SU-DHL-6 (cell line): Measurements from ENCODE around the gene GPR4.

ENCODE experiments used
- CTCF ChIP-seq: fragments of 200-600 bp; sonication (generic); IDR thresholded peaks from one replicate; pipeline ENCODE4 v1.5.1; 2017; ENCODE audit warnings: antibody characterized with exemption, mild to moderate bottlenecking, low read length, moderate library complexity; ENCODE audit not compliant: insufficient read depth, poor library complexity, severe bottlenecking
- EZH2phosphoT487 ChIP-seq: fragments of 200-600 bp; sonication (generic), shearing (Covaris generic); conservative IDR thresholded peaks from 2 replicates; pipeline ENCODE4 v1.6.1; 2018; ENCODE audit warnings: mild to moderate bottlenecking, antibody characterized with exemption, low read length, moderate library complexity, mixed read lengths

- TF ChIP-seq CTCF: no peak
- no peak for TF ChIP-seq EZH2phosphoT487
These were observed 34.9 kb upstream of the GPR4 start for GRCh38 chr19:45636902-45637301.
